OCI-LY7 (cell line): ENCODE data around the gene PCDHGA1. TPM values are rescaled to one million over a fixed set of nuclear protein-coding genes. Genes with fewer than 3 reads are reported as not detected.

Source experiments
- BruUV-seq: library from RNA; stranded (reverse); fragments of 400-500 nt; replicated peaks from 2 replicates; lab custom pipeline; 2021; lab: Mats Ljungman, UMichigan
- CTCF ChIA-PET: fragments of 300-600 bp; sonication (Branson Sonifier 250); formaldehyde crosslinking; loops from one replicate; lab custom pipeline; 2022; ENCODE audit warnings: antibody characterized with exemption; ENCODE audit not compliant: unreplicated experiment; lab: Charles Lee
- POLR2A ChIA-PET: fragments of 300-600 bp; sonication (Branson Sonifier 250); formaldehyde crosslinking; loops from one replicate; lab custom pipeline; 2022; ENCODE audit warnings: antibody characterized with exemption; lab: Charles Lee
- DNase-seq: peaks from one replicate; pipeline ENCODE4 v3.0.0-alpha.2; 2015; ENCODE audit warnings: low spot score
- H2AFZ ChIP-seq: fragments of 200-600 bp; sonication (generic), shearing (Covaris generic); 2 replicates; pipeline ENCODE4 v1.6.1; 2014; ENCODE audit warnings: mild to moderate bottlenecking, antibody characterized with exemption, low read length, moderate library complexity
- H3K27ac ChIP-seq: fragments of 200-600 bp; sonication (generic); 2 replicates; pipeline ENCODE4 v1.5.1; 2014; ENCODE audit warnings: mixed run types, low read depth, mild to moderate bottlenecking, moderate library complexity, low read length, inconsistent platforms; ENCODE audit not compliant: poor library complexity, severe bottlenecking
- H3K36me3 ChIP-seq: fragments of 200-600 bp; sonication (generic); 2 replicates; pipeline ENCODE4 v1.6.1; 2014; ENCODE audit warnings: mild to moderate bottlenecking, antibody characterized with exemption, low read length, moderate library complexity, mixed read lengths; ENCODE audit not compliant: insufficient read depth
- H3K4me1 ChIP-seq: fragments of 200-600 bp; sonication (generic); 2 replicates; pipeline ENCODE4 v1.5.1; 2014; ENCODE audit warnings: mild to moderate bottlenecking, low read length; ENCODE audit not compliant: insufficient read depth, poor library complexity, severe bottlenecking
- H3K4me2 ChIP-seq: fragments of 200-600 bp; sonication (generic); 2 replicates; pipeline ENCODE4 v1.6.1; 2014; ENCODE audit warnings: mild to moderate bottlenecking, low read length
- H3K4me3 ChIP-seq: fragments of 200-600 bp; sonication (generic); 2 replicates; pipeline ENCODE4 v1.5.1; 2014; ENCODE audit warnings: mild to moderate bottlenecking, low read depth, low read length; ENCODE audit not compliant: poor library complexity, severe bottlenecking
- H3K79me2 ChIP-seq: fragments of 200-600 bp; sonication (generic); 2 replicates; pipeline ENCODE4 v1.6.1; 2016; ENCODE audit warnings: low read depth, mild to moderate bottlenecking, low read length, moderate library complexity, mixed read lengths; ENCODE audit not compliant: insufficient read depth
- H3K9me2 ChIP-seq: fragments of 200-600 bp; sonication (generic); 2 replicates; pipeline ENCODE4 v1.6.1; 2016; ENCODE audit warnings: mild to moderate bottlenecking, low read length, mixed read lengths; ENCODE audit not compliant: insufficient read depth
- H3K9me3 ChIP-seq: fragments of 200-600 bp; sonication (generic); 2 replicates; pipeline ENCODE4 v1.6.1; 2014; ENCODE audit warnings: mild to moderate bottlenecking, mixed run types, low read length, mixed read lengths
- H4K20me1 ChIP-seq: fragments of 200-600 bp; sonication (generic); 2 replicates; pipeline ENCODE4 v1.6.1; 2014; ENCODE audit warnings: mild to moderate bottlenecking, antibody characterized with exemption, low read length, moderate library complexity, mixed read lengths; ENCODE audit not compliant: insufficient read depth
- CTCF ChIP-seq: fragments of 200-600 bp; sonication (generic); conservative IDR thresholded peaks from 2 replicates; pipeline ENCODE4 v1.5.1; 2014; ENCODE audit warnings: mild to moderate bottlenecking, antibody characterized with exemption, low read length, moderate library complexity, mixed read lengths
- EZH2phosphoT487 ChIP-seq: fragments of 200-600 bp; sonication (generic); IDR thresholded peaks from 2 replicates; pipeline ENCODE4 v1.6.1; 2018; ENCODE audit warnings: low read depth, borderline replicate concordance, mild to moderate bottlenecking, mixed run types, antibody characterized with exemption, low read length, moderate library complexity, mixed read lengths
- intact Hi-C: fragments of 100-400 bp; cut with micrococcal nuclease; formaldehyde crosslinking; loops from one replicate; pipeline ENCODE4 v1.10.0; 2022; ENCODE audit not compliant: unreplicated experiment
- total RNA-seq, 2 experiments: library from RNA; depleted of rRNA in 1 of 2; stranded (reverse); fragments of >200 nt in 1 of 2; shearing (Covaris generic) in 1 of 2; gene quantifications; 2 replicates each; pipeline ENCODE4 v1.2.3, GENCODE V29; 2014 to 2022

Gene PCDHGA1
- total RNA-seq, 2 experiments from 2014 or later: 1.3 to 1.9 TPM

GRCh38 chr5:141440341-141440740, 110.0 kb downstream of the PCDHGA1 start:
- H3K79me2 ChIP-seq: no peaks in the 10 kb centered on the region
- TF ChIP-seq EZH2phosphoT487: no peak
- TF ChIP-seq CTCF: no peak
- H3K27ac ChIP-seq: no peak overlapping the region
- H3K4me3 ChIP-seq: no peak overlapping the region
- no TSS peak for BruUV-seq
- no peaks in the 10 kb centered on the region for H3K9me2 ChIP-seq
- peaks cover 14% of the 10 kb centered on the region for H3K4me1 ChIP-seq
- no peak overlapping the region for H2AFZ ChIP-seq
- H4K20me1 ChIP-seq: no peaks in the 10 kb centered on the region
- intact Hi-C loops: no loop called here
- no peak for DNase-seq
- CTCF ChIA-PET: no interaction called here
- no peak overlapping the region for H3K4me2 ChIP-seq
- POLR2A ChIA-PET: no interaction called here
- H3K36me3 ChIP-seq: no peaks in the 10 kb centered on the region
- no peaks in the 10 kb centered on the region for H3K9me3 ChIP-seq

- CTCF ChIA-PET: no interaction called here
- no peak overlapping the region for H2AFZ ChIP-seq
These were observed 111.4 kb downstream of the PCDHGA1 start for GRCh38 chr5:141441571-141442170.

More at GRCh38 chr5:141441571-141442170, 111.4 kb downstream of the PCDHGA1 start:
- POLR2A ChIA-PET: interaction anchor here (0.5 kb wide), 1 partner anchor 92 kb away, joined by 3 read pairs; no protein-coding TSS in a partner anchor
- Histone ChIP-seq H3K27ac (no peak overlapping the region), H3K4me1 (peaks cover 14% of the 10 kb centered on the region), H3K9me2 (no peaks in the 10 kb centered on the region), H4K20me1 (no peaks in the 10 kb centered on the region), H3K79me2 (no peaks in the 10 kb centered on the region), H3K36me3 (no peaks in the 10 kb centered on the region), H3K4me3 (no peak overlapping the region), H3K4me2 (no peak overlapping the region), H3K9me3 (no peaks in the 10 kb centered on the region)
- BruUV-seq: no TSS peak
- TF ChIP-seq EZH2phosphoT487: no peak
- no peak for TF ChIP-seq CTCF
- intact Hi-C loops: no loop called here
- no peak for DNase-seq
